Pulmonary artery endothelial cell (primary cell): ENCODE measurements around the gene KIZ. TPM values are rescaled to one million over a fixed set of nuclear protein-coding genes. Genes with fewer than 3 reads are reported as not detected.
"Not testable (repeated sequence)": the region's sequence is repeated elsewhere in the genome, so short reads cannot be mapped to it uniquely, and the experiment has no call there.

Experiments used
- DNase-seq: peaks from one replicate; pipeline ENCODE4 v3.0.0-alpha.2; 2011; ENCODE audit warnings: low read depth, low spot score
- total RNA-seq: library from RNA; depleted of rRNA; stranded (reverse); fragments of >200 nt; gene quantifications from 2 replicates; pipeline ENCODE4 v1.2.3, GENCODE V29; 2014

KIZ gene
- total RNA-seq, 1 donor from 2014 or later = 3.4 TPM

DNA sequence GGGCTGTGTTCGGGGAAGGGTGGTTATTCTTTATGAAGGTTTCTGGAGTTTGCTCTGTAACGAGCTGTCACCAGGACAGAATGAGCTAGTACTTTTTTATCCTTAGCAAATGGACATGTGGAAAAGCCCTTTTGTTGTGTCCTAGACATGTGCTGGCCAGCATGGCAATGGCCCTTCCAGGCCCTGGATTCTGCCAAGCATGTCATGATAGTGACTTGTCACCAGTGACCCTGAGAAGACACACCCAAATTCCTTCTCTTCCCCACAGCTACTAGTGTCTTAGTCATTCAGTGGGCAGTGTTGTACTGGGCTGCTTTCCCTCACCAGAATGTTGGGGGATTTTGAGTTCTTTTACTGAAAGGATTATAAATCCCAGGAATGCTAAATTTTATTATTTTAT, 103.3 kb downstream of the KIZ start:
- DNase-seq = no peak

DNA sequence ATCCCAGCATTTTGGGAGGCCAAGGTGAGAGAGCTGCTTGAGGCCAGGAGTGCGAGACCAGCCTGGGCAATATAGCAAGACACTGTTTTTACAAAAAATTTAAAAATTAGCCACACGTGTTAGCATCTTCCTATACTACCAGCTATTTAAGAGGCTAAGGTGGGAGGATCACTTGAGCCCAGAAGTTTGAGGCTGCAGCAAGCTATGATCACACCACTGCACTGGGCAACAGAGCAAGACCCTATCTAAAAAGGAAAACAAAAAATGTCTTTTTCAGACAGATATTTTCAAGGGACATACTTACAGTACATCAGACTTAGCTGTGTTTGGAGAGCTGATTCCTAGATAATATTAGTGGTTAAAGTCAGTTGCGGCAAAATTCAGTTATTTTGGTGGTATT, 104.3 kb downstream of the KIZ start:
- no peak for DNase-seq

DNA sequence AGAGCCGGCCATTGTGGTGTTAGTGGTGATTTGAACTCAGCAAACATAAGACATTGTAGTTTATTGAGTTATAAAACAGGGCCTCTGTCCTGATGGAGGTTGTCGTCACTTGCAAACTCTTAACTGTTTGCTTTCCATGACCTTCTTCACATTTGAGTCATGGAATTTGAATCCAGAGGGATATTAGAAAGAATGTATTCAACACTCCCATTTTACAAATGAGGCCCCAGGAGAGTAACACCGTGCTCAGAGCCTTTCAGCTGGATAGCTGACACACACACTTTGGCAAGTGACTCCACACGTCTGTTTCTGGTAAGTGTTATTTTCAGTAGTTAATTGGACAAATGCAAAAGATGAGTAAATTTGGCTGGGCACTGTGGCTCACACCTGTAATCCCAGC, 104.8 kb downstream of the KIZ start:
- DNase-seq = no peak

DNA sequence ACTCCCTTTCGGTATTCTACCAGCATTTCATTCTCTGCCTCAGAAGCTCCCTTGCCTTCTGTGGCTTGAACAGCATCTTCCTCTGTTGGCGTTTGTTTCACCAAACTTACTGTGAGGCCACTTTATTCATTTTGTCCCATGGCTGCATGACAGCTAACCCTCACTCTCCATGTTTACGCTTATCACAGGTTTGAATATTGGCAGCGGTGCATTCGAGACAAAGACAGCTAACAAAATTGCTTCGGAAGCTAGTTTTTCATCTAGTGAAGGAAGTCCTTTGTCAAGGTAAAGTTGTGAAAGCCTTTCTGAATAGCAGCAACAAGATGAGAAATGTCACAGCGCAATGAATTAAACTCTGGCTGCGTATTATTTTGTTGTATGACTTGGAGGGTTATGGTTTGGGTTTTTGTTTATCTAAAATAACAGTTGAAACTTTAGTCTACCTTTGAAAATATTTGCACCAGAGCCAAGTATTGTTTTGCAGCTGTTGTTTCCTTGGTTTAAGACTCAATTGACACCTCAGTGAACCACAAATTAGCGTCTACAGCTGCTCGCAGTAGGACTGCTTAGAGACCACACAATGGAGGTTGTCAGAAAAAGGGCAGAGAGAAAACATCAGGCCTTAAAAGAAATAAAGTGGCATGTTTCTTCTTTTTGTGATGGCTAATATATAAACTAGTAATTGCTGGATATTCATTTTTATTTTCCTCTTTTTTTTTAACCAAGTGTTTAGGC, 106.8 kb downstream of the KIZ start:
- no peak for DNase-seq

- DNase-seq = no peak
Observed at GRCh38 chr20:21234324-21234723, 108.4 kb downstream of the KIZ start.

DNA sequence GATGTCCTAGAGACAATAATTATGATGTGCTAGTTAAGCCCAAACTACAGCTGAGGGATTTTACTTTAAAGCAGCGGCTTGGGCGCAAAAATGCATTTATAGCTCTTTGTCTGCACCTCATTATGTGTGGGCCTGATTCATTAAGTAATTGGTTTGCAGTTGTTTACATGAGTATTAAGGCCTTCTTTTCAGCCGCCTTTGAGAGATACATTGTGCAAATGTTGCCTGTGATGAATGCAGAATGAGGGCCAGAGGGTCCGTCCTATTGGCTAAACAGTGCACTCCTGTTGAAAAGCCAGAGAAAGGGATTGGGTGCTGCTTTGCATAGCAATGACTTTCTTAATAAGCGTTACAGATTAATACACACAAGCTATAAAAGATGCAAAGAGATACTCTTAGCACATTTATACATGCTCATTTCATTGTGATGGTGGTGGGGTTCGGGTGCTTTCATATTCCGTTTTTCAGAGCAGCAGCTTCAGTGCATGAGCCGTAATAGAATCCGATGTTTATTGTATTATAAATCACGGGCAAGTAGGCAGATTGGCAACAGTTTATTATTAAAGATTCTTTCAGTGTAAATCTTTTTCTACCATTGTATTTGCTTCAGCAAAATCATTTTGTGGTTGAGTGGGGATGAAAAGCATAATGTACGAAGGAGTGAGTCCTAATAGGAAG, 109.1 kb downstream of the KIZ start:
- no peak for DNase-seq

GRCh38 chr20:21235484-21236445, 109.9 kb downstream of the KIZ start:
- DNase-seq = peak; percentile 7

- DNase-seq = no peak
Observed at GRCh38 chr20:21237956-21238799, 112.3 kb downstream of the KIZ start.

GRCh38 chr20:21238818-21239536, 113.1 kb downstream of the KIZ start:
- no peak for DNase-seq

- DNase-seq = no peak
Observed at GRCh38 chr20:21240394-21240793, 114.5 kb downstream of the KIZ start.

DNA sequence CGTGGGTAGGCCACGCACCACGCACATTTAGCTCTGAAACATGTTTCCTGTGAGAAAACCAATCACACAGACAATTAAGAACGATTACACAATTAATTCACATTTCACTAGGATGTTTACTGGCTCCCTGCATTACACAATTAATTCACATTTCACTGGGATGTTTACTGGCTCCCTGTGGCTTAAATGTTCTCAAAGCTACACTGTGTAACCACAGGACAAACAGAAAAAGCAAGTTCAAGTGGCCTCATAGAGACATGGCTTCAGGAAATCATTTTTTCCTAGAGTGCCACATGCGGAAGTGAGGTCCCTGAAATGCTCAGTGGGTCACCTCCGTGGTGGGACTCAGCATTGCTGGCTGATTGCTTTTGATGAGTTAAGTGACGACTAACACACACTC, 115.5 kb downstream of the KIZ start:
- no peak for DNase-seq

DNA sequence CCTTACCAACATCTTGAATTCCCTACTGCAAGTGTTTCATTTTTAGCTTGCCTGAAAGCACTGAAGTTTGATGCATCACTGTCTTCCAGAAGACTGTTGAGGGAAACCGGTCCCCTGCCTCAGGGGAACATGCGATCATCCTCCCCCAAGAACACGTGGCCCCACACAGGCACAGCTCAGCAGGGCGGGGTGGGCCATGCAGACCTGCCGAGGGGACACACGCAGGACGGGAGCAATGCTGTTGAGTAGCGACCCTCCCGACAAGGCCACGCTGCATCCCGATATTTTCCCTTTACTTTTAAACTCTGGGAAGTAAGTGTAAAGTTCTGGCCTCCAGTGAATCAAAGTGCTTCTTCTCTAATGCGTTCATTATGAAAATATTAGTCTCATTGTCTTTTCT, 117.9 kb downstream of the KIZ start:
- DNase-seq = no peak

- no peak for DNase-seq
Observed at GRCh38 chr20:21244808-21245207, 118.9 kb downstream of the KIZ start.

- no peak for DNase-seq
Observed at GRCh38 chr20:21246161-21246560, 120.3 kb downstream of the KIZ start.

GRCh38 chr20:21247603-21248095, 121.8 kb downstream of the KIZ start:
- not testable (repeated sequence) for DNase-seq

DNA sequence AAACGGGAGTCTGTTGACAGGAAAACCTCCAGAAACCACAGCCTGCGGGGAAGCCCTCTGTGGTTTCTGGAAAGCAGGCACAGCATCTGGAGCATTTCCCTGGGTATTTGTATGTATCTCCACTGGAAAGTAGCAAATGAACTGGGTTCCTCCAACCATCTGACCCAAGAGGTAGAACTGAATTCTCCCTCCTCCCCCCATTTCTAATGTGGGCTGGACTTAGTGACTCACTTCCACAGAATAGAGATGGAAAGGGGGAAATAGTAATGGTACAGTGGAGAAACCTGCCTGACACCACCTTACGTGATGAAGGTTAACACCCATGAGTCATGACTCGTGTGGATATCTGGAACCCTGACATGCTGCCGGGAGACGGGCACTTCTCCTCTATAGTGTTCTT, 125.4 kb downstream of the KIZ start:
- no peak for DNase-seq

GRCh38 chr20:21257192-21257591, 131.3 kb downstream of the KIZ start:
- DNase-seq = no peak

- no peak for DNase-seq
Observed at GRCh38 chr20:21258411-21258810, 132.5 kb downstream of the KIZ start.

DNA sequence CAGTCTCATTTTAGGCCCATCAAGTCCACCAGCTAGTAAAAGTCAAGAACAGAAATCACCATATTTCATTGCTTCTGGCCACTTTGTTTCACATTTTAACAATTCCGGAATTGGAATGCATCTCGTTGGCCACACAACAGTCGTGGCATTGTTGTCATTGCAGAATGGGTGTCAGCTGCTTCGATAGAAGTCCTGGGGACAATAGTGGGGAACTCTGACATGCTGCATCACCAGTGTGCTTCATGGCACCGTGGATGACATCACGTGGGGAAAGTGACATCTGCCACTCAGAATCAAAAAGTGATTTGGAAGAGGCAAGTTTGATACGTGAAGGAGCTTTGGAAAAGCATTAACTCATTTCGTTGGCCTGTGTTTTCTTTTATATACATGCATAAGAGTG, 133.5 kb downstream of the KIZ start:
- DNase-seq = no peak

GRCh38 chr20:21262812-21263211, 136.9 kb downstream of the KIZ start:
- DNase-seq = no peak
